Esophagus mucosa (tissue), 1 donor: Measurements from ENCODE around the gene MEIS3. TPM values are rescaled to one million over a fixed set of nuclear protein-coding genes. Genes with fewer than 3 reads are reported as not detected.
A peak's percentile ranks its signal among the peaks of the same experiment; 100 is the strongest.

ENCODE experiments used
- ATAC-seq: fragments of 200-7000 bp; cut with Tn5 transposase; one replicate; pipeline ENCODE4 v1.9.1; 2020
- total RNA-seq: library from RNA; stranded (reverse); gene quantifications from one replicate; pipeline ENCODE4 v1.2.4, GENCODE V29; 2023
- donor health status: DM: yes; HTN: yes; CAD: no.

MEIS3 gene
- total RNA-seq, 1 donor from 2014 or later: 0.64 TPM

DNA sequence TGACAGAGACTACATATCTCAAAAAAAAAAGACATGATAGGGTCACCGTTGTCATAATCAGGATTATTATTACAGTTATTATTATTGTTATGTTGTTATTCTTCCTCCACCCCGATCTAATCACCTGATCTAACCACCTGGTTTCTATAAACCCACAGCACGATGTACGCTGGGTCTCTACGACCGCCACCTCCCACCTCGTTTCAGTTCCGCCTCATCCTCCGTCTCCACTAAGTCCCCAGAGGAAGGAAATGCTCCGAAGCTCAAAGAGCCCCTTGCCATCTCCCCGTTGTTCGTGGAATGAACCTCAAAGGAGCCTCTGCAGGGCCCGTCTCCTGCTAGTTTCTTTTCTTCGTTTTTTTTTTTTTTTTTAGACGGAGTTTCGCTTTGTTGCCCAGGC lies 15.9 kb upstream of the MEIS3 start:
- ATAC-seq: no peak

DNA sequence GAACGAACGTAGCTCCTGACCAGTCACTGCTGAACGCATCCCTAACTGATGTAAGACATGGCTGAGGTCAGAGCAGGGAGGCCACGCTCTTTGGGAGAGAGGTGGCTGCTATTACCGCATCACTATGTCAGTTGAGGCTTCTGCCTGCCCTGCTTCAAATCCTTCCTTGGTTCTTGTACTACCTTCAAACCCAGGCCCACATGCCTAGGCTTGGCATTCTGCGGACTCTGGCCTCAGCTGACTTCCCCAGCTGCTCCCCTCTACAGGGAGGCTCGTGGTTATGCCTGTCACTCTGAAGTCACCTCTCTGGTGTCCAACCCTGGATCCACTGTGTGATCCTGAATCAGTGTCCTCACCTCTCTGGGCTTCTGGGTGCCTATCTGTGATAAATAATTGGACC lies 14.8 kb upstream of the MEIS3 start:
- ATAC-seq: no peak

DNA sequence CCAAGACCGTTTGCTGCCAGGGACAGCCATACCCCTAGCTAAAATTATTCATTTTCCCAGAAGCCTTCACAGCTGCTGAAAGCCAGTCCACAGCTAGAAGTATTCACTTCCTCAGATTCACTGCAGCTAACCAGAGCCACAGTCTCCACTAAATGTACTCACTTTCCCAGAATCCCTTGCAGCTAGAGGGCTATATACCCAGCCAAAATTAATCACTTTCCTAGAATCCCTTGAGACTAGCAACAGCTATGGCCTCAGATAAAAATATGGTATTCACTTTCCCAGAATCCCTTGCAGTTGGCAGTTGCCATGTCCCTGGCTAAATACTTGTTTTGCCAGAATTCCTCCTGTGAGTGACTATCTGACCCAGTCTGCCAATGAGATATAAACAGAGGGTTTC lies 13.8 kb upstream of the MEIS3 start:
- ATAC-seq: no peak

DNA sequence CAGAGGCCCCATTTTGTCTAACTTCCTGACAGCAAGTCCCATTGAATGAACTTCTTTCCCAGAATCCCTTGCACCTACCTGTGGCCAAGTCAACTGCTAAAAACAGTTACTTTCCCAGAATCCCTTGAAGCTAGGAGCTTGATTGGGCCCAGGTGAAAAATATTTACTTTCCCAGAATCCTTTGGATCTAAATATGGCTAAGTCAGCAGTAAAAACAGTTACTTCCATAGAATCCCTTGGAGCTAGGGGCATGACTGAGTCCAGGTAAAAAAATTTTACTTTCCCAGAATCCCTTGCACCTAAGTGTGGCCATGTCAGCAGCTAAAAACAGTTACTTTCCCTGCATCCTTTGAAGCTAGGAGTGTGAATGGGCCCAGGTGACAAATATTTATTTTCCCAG lies 13.2 kb upstream of the MEIS3 start:
- ATAC-seq: no peak

DNA sequence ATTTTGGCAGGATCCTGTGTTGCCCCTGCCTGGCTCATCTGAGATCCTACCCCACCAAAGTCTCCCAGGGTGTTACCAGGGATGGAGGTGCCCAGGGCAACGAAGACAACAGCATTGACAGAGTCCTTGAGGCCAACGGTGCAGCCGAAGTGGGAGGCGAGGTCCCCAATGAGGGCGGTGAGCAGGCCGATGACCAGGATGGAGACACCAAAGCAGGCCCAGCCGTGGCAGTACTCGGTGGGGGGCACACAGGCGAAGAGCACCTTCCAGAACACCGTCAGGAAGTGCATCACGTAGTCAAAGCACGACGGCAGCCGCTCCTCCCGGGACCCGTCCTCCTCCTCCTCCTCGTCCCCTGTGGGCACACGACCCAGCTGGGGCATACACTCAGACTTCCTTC lies 12.8 kb upstream of the MEIS3 start:
- ATAC-seq: no peak

DNA sequence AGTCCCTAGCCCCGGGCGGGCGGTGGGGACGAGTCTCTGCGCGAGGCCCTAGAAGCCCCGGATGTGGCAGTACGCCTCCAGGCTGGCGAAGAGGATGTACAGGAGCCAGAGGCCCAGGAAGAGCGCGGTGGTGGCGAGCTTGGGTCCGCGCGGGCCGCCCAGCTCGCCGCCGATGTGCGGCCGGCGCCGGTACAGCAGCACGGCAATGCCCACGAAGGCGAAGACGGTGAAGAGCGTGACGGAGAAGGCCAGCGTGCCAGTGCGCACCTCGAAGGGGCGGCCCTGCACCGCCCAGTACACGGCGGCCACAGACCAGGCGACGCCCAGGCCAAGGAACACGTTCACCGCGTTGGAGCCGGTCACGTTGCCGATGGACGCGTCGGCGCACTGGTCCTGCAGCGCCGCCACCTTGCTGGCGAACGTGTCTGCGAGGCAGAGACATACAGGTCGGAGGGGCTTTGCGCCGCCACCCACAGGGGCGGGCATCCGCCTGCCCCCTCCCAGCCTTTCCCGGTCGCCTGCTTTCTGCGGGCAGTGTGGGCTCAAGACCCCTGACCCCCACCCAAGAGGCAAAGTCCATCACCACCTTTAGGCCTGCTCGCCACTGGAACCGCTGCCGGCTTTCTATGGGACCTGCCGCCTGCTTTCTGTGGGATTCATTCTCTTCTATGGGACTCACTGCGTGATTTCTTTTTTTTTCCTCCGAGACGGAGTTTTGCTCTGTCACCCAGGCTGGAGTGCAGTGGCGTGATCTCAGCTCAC lies 10.9 kb upstream of the MEIS3 start:
- ATAC-seq: peak; percentile 81

DNA sequence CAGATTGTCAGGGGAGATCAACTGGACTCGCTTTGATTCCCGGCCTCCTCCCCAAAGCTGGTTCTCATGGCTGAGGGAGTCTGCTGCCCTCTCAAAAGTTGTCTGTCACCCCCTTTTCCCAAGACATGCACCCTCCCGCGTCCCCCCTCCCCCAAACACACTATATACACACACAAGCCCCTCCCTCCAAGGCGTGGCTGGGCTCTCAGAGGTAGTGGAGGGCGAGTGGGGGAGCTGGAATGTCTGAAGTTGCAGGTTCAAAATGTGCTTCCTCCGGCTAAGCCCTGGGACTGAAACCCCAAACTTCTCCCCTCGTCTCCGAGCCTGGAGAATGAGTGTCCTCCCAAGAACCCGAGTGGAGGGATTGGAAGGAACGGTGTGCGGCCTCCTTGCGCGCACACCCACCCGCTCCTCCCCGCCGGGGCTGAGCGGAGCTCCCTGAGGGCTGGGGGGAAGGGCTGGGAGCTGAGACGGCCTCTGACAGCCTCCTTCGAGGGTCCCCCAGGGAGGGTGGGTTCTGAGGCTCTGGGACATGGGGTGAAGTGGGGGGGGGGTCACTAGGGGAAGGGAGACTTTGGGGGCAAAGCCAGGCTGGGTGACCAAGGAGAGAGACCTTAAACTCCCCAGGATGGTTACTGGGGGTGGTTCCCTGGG lies 9.9 kb upstream of the MEIS3 start:
- ATAC-seq: no peak

DNA sequence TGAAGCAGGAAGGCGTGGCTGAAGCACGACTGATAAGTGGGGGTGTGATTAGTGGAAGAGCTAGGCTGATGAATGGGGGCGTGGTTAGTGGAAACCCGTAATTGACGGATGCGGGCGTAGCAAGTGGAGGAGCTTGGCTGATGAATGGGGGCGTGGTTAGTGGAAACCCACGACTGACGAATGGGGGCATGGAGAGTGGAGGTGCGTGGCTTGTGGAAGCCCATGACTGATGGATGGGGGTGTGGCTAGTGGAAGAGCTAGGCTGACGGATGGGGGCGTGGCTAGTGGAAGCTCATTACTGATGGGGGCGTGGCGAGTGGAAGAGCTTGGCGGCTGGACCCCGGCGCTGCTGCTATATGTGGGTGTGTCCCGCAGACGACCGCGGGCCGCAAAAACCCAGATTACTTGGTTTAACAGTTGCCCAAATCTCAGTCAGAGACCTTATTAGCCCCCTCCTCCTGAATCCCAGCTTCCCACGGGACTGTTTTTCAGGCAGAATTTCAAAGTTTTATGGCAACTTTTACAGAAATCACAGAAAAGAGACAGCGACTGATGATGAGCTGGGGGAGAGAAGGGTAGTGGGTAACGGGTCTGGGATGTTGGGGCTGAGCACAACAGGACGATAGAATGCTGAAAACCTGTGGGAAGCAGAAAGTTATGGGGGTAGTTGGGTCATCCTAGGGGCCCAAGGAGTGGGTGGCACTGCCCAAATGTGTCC lies 9.0 kb upstream of the MEIS3 start:
- ATAC-seq: peak; percentile 80

DNA sequence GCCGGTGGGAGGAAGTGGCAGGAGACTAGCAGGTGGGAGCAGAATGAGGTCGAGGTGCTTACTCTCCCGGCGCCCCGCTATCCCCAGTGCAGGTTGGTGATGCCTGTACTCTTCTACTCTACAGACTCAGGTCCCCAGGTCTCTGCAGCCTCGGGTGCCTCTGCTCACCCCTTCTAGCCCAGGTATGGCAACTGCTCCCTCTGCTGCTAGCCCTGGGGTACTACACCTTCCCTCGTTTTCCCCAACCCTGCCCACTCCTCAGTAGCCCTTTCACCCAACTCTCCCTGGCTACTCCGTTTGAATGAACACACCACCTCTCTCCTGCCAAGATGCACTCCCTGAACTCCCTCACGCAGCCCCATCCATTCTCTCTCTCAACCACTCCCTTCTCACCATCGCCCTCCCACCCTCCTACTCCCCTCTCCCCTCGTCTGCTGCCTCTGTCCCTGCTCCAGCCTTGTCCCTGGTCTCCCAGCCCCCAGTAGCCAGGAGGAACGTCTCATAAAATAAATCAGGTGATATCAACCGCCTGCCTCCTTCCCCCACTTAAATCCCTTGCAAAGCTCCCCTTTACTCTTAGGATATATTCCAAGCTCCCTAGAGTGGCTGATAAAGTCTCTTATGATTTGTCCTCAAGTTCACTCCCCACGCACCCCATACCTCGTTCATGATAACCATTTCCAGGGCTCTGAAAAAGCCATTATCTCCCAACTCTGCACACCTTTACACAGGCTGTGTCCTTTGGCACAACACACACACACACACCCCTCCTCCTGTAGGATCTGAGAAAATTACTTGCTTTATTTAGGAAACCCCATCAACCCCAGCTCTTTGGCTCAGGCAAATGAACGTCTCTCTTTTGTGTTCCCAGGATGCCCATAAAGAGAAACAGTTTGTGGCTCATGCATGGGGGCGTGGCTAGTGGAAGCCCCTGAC lies 8.2 kb upstream of the MEIS3 start:
- peak; percentile 67 for ATAC-seq

DNA sequence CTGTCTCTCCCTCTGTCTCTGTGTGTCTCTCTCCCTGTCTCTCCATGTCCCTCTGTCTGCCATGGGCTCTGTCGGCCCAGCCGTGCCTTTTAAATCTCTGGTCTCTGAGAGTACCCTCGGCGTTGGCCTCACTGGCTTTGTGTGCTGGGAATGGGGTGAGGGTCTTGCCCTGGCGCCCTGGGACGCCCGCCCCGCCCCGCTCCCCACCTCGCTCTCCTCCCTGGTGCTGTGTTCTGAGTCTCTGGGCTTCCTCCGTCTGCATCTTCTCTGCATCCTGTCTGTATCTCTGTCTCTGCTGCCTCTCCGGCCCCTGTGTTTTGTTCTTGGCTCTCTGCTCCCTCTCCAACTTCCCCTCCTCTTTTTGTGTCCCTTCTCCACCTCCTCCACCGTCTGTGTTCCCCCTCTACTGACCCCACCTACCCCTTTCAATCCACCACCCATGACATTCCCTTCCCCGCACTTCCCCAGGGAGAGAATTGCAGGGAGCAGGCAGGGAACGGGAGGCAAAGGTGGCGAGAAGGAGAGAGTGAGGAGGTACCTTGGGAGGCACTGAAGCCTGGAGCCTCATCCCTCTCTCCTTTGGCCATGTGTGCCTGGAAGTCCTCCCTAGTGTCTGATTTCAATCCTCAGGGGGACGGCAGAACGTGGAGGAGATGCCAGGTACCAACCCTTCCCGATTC lies 4.0 kb upstream of the MEIS3 start:
- no peak for ATAC-seq

DNA sequence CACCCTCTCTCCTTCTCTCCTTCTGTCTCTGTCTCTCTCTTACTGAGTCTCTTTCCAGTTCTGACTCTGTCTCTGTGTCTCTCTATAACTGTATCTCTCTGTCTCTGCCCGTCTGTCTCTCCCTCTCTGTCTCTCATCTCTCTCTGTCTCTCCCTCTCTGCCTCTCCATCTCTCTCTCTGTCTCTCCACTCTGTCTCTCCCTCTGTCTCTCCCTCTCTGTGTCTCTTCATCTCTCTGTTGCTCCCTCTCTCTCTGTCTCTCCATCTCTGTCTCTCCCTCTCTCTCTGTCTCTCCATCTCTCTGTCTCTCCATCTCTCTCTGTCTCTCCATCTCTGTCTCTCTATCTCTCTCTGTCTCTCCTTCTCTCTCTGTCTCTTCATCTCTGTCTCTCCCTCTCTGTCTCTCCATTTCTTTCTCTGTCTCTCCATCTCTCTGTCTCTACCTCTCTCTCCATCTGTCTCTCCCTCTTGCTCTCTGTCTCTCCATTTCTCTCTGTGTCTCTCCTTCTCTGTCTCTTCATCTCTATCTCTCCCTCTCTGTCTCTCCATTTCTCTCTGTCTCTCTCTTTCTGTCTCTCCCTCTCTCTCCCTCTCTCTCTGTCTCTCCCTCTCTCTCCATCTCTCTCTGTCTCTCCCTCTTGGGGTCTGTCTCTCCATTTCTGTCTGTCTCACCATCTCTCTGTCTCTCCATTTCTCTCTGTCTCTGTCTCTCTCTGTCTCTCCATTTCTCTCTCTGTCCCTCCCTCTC lies 3.3 kb upstream of the MEIS3 start:
- no peak for ATAC-seq

DNA sequence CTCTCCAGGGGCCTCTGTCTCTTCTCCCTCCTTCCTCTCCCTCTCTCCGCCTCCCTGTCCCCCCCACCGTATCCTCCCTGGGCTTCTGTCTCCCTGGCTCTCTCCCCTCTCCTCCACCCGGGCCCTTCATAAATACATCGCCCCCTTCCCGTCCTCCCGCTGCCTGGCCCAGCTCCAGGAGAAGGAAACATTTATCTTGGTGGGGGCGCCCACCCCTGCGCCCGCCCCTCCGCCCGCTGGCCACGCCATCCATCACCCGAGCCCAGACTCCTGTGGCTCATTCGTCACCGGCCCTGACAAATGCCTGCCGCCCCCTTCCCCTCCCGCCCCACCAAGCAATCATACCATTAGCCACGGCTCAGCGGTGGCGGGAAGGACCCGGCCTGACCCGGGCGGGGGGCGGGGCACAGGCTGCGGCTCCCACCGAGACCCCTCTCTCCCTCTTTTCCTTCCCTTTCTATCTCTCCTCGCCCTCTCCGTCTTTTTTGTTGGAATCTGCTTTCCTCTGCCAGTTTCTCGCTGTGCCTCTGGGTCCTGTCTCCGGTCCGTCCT lies 2.6 kb upstream of the MEIS3 start:
- ATAC-seq: no peak

DNA sequence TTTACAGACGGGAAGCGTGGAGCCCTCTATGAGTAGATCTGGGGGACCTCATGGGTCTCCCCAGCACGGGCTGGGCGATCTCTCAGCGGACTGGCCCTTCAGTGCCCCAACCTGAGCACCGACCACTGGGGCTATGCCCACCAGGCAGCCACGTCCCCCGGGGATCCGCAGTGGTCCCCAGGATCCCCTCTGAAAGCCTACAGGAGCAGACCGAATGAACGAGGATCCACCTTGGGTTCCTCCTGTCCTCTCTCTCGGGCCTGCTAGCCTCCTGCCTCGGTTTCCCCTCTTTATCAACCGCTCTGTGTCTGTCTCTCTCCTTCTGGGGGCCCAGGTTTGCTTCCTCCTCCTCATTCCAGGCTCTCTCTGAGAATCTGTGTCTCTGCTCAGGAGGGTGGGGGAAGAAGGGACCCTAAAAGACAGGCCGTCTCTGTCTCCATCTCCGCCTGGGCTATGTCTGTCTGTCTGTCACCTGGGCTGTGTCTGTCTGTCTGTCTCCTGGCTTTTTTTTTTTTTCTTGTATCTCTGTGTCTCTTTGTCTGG lies 2.0 kb upstream of the MEIS3 start:
- no peak for ATAC-seq

DNA sequence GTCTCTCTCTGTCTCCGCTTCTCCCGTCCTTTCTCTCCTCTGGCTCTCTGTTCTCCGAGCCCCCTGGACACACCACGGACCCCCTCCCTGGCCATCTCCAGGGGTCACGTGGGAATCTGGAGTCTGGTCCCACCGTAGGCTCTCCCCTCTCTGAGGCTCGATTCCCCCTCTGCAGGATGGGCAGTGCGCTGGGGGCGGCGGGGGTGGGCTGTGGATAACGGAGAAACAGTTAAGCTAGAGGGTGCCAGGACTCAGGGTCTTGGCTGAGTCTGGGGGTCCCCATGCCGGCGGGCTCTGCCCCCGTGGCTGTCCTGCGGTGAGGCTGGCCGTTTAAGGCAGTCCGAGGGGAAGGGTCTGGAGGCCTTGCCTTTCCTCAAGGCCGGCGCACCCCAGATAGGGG lies 462 bp upstream of the MEIS3 start:
- no peak for ATAC-seq

DNA sequence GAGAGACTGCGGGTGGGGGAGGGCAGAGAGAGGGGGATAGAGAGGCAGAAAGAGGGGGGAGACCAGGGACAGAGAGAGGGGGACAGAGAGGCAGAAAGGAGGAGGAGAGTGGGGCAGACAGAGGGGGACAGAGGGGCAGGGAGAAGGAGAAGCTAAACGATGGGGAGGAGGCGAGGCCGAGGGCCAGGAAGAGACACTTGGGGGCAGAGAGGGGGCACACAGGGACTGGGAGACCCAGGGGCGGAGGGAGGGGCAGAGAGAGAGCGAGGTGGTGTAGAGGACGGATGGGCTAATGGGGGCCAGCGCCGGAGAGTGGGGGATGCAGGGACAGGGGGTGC lies 666 bp downstream of the MEIS3 start:
- no peak for ATAC-seq

DNA sequence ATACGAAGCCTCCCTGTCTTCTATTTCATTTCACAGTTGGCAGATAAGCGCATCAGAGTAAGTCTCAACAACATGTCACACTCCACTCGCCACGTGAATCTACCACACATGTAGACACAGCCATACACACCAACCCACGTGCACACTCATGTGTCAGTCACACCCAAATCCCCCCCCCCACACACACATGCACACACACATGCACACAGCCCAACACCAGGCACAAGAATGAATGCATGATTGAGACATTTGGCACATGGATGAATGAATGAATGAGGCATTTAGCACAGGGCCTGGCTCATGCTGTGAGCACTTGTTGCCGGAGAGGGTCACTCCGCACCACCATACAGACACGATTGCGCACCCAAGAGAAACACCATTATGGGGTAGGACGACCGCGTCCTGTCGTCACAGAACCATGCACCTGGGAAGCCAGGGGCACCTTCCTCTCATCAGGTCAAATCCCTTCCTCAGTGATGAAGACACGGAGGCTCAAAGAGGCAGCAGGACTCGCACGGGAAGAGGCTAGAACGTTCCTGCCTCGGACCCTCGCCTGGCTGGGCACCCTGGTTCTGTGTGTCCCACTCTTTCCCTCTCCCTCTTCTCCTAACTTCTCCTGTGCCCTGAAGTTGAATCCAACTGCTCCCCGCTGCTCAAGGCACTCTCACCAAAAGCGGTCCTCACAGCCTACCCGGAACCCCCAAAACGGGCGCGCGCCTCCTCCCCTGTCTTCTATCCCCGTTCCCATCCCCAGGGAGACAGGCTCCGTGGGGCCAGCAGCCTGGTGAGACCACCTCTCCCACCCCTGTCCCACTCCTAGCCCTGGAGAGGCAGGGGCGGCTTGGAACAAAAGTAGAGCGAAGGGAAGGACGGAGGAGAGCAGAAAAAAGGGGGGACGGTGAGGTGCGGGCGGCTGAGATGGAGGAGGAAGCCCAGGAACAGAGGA lies 1.3 kb downstream of the MEIS3 start:
- ATAC-seq: no peak

DNA sequence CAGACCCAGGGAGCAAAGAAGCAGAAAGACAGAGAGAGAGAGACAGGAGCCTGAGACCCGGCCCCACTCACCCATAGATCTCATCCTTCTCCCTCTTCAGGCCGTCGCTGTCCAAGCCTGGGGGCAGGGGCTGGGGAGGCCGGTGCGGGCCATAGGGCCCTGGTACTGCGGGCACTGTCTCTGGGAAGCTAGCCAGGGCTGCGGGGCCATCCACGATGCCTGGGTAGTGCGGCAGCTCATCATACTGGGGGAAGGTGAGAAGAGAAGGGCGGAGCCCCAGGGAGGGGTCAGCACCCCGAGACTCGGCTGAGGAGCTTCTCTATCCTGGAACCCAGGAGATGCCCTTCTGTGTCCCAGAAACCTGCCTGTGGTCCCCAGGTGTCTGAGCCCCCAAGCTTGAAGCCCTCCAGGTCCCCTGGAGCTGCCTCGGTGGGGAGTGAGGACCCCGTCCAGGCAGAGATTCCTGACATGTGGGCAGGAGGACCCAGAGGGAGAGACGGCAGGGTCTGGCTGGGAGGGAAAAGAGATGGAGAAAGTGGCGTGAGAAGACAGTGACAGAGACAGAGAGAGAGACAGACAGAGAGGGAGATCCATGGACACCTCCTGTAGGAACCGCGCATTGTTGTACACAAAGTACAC lies 2.1 kb downstream of the MEIS3 start:
- no peak for ATAC-seq

DNA sequence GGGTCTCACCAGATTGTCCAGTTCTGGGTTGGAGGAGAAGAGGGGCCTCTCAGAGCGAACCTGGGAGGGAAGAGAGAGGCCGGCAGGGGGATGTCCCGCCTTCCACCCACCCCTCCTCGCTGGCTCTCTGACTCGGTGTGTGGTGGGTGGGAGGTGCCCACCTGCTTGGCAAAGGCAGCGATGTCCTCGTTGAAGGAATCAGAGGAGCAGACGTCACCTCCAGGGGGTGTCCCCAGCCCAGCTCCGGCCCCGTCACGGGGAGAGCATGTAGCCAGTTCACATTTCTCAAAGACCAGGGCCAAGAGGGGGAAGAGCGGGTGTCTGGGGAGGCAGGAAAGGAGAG lies 2.7 kb downstream of the MEIS3 start:
- ATAC-seq: no peak

DNA sequence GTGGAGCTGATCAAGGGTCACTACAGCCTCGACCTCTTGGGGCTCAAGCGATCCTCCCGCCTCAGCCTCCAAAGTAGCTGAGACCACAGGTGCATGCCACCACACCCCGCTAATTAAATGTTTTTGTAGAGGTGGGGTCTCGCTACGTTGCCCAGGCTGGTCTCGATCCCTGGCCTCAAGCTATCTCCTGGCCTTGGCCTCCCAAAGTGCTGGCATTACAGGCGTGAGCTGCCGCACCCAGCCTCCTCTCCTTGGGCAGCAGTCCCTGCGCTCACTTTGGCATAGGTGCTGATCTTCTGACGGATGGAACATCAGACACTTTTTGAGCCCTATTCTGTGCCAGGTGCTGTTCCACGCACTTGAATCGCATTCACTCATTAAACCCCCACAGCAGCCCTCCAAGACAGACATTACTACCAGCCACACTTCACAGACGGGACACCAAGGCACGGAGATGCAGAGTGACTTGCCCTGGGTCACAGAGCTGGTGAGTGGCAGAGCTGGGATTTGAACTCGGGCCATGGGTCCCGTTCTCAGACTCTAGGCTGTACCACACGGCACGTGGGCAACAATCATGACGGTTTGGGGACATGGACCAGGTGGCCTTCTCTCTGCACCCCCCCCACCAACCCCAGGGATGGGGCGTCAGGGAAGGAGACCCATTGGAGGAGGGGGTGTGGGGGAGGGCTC lies 3.2 kb downstream of the MEIS3 start:
- ATAC-seq: no peak
